Endothelial cell of umbilical vein (primary cell): Measurements from ENCODE around the gene ZP4.

ENCODE experiments used
- POLR2A ChIP-seq: IDR thresholded peaks from 2 replicates; pipeline ENCODE4 v1.6.1; 2012; ENCODE audit warnings: low read depth, mild to moderate bottlenecking, control low read depth, low read length
- POLR2AphosphoS5 ChIP-seq: IDR thresholded peaks from 2 replicates; pipeline ENCODE4 v1.6.1; 2012; ENCODE audit warnings: low read depth, mild to moderate bottlenecking, control low read depth, low read length, moderate library complexity; ENCODE audit not compliant: insufficient read depth
- TF ChIP-seq, protein P1 (sequence below), 2 donors: IDR thresholded peaks; 1 replicate in 1 of 2; 2 replicates in 1 of 2; pipeline ENCODE4 v1.5.1; 2011; ENCODE audit warnings: low read length in 2 of 2, mild to moderate bottlenecking in 2 of 2, moderate library complexity in 2 of 2, control low read depth in 1 of 2, inconsistent platforms in 1 of 2, low read depth in 1 of 2; ENCODE audit not compliant: insufficient read depth in 1 of 2; ENCODE audit errors: extremely low read depth in 1 of 2

DNA sequence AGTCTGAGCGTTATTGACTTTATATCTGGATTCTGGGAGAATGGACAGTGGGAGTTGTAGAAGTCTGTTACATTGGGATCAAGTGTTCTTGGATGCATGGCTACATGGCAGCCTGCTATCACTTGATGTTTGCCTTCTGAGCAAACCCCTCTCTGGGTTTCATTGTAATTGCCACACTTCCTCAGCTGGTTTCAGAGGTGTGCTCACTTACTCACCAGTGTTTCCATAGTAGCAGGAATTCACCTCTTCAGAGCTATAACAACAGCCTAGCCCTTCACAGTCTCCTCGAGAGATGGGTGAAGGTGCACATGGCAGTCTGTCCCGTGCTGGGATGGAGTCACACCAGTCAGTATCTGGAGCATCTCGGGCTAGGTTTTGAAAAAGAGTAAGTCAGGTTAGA lies 2.6 kb downstream of the ZP4 start:
- TF ChIP-seq POLR2A: no peak
- TF ChIP-seq, protein P1, sequence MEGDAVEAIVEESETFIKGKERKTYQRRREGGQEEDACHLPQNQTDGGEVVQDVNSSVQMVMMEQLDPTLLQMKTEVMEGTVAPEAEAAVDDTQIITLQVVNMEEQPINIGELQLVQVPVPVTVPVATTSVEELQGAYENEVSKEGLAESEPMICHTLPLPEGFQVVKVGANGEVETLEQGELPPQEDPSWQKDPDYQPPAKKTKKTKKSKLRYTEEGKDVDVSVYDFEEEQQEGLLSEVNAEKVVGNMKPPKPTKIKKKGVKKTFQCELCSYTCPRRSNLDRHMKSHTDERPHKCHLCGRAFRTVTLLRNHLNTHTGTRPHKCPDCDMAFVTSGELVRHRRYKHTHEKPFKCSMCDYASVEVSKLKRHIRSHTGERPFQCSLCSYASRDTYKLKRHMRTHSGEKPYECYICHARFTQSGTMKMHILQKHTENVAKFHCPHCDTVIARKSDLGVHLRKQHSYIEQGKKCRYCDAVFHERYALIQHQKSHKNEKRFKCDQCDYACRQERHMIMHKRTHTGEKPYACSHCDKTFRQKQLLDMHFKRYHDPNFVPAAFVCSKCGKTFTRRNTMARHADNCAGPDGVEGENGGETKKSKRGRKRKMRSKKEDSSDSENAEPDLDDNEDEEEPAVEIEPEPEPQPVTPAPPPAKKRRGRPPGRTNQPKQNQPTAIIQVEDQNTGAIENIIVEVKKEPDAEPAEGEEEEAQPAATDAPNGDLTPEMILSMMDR (IDR thresholded peaks at IDR 0.05; ENCODE audit: extremely low read depth in 1 of 2, insufficient read depth in 1 of 2, low read depth in 1 of 2, low read length in 2 of 2): no peak
- TF ChIP-seq POLR2AphosphoS5: no peak
